IMR-90 (cell line): ENCODE measurements around the gene ATXN7L3. TPM values are rescaled to one million over a fixed set of nuclear protein-coding genes. Genes with fewer than 3 reads are reported as not detected.

ENCODE experiments used
- ATAC-seq: fragments of 200-7000 bp; cut with Tn5 transposase; 2 replicates; pipeline ENCODE4 v1.9.1; 2020; ENCODE audit warnings: low read depth, mild to moderate bottlenecking, moderate library complexity
- BruUV-seq: library from RNA; stranded (reverse); fragments of 400-500 nt; replicated peaks from 2 replicates; lab custom pipeline; 2021; lab: Mats Ljungman, UMichigan
- CTCF ChIA-PET: fragments of 300-600 bp; formaldehyde crosslinking; extraction: SDS; loops from one replicate; lab custom pipeline; 2021; ENCODE audit warnings: antibody characterized with exemption; lab: Yijun Ruan, JAX
- POLR2A ChIA-PET: fragments of 300-600 bp; sonication (Branson Sonifier 250); formaldehyde crosslinking; loops from one replicate; lab custom pipeline; 2022; ENCODE audit warnings: antibody characterized with exemption; ENCODE audit not compliant: unreplicated experiment; lab: Charles Lee
- DNase-seq: peaks from one replicate; pipeline ENCODE4 v3.0.0; 2013
- H2AFZ ChIP-seq: replicated peaks from 2 replicates; pipeline ENCODE3; 2013; ENCODE audit warnings: low read length, mild to moderate bottlenecking; ENCODE audit not compliant: poor library complexity
- H2AK5ac ChIP-seq: 2 replicates; pipeline ENCODE4 v1.6.1; 2013; ENCODE audit warnings: low read depth, low read length, inconsistent platforms
- H2AK9ac ChIP-seq: replicated peaks from 2 replicates; pipeline ENCODE3; 2013; ENCODE audit warnings: mild to moderate bottlenecking, low read depth, low read length, moderate library complexity; ENCODE audit not compliant: poor library complexity
- H2BK120ac ChIP-seq: 2 replicates; pipeline ENCODE4 v1.6.1; 2013; ENCODE audit warnings: low read depth, low read length, inconsistent platforms
- H2BK15ac ChIP-seq: 3 replicates; pipeline ENCODE4 v1.6.1; 2013; ENCODE audit warnings: low read depth, low read length, inconsistent platforms
- H2BK20ac ChIP-seq: 2 replicates; pipeline ENCODE4 v1.6.1; 2013; ENCODE audit warnings: low read depth, mild to moderate bottlenecking, inconsistent platforms, low read length, moderate library complexity
- H2BK5ac ChIP-seq: 2 replicates; pipeline ENCODE4 v1.6.1; 2013; ENCODE audit warnings: mild to moderate bottlenecking, low read depth, low read length, inconsistent platforms; ENCODE audit not compliant: poor library complexity, severe bottlenecking
- H3K14ac ChIP-seq: replicated peaks from 2 replicates; pipeline ENCODE4 v1.6.1; 2013; ENCODE audit warnings: low read depth, low read length, inconsistent platforms
- H3K18ac ChIP-seq: 2 replicates; pipeline ENCODE4 v1.6.1; 2013; ENCODE audit warnings: low read depth, low read length, control low read depth
- H3K23ac ChIP-seq: 2 replicates; pipeline ENCODE4 v1.6.1; 2013; ENCODE audit warnings: low read depth, low read length, inconsistent platforms
- H3K27ac ChIP-seq: 2 replicates; pipeline ENCODE4 v1.5.1; 2013; ENCODE audit warnings: mild to moderate bottlenecking, control low read depth, low read length; ENCODE audit not compliant: insufficient read depth
- H3K27me3 ChIP-seq: 2 replicates; pipeline ENCODE4 v1.6.1; 2013; ENCODE audit warnings: low read length; ENCODE audit not compliant: control insufficient read depth, insufficient read depth
- H3K36me3 ChIP-seq: 2 replicates; pipeline ENCODE4 v1.6.1; 2013; ENCODE audit warnings: low read length, mixed read lengths; ENCODE audit not compliant: control insufficient read depth, insufficient read depth
- H3K4ac ChIP-seq: 2 replicates; pipeline ENCODE4 v1.6.1; 2013; ENCODE audit warnings: low read depth, low read length, inconsistent platforms
- H3K4me1 ChIP-seq: 2 replicates; pipeline ENCODE4 v1.6.1; 2013; ENCODE audit warnings: low read length, mixed read lengths; ENCODE audit not compliant: control insufficient read depth, insufficient read depth
- H3K4me2 ChIP-seq: 2 replicates; pipeline ENCODE4 v1.6.1; 2013; ENCODE audit warnings: low read depth, mild to moderate bottlenecking, control low read depth, low read length, moderate library complexity
- H3K4me3 ChIP-seq: 2 replicates; pipeline ENCODE4 v1.5.1; 2013; ENCODE audit warnings: low read depth, mild to moderate bottlenecking, control low read depth, low read length, moderate library complexity; ENCODE audit not compliant: insufficient read depth
- H3K56ac ChIP-seq: 2 replicates; pipeline ENCODE4 v1.6.1; 2013; ENCODE audit warnings: low read length, inconsistent platforms; ENCODE audit not compliant: insufficient read depth; ENCODE audit errors: extremely low read depth
- H3K79me1 ChIP-seq, 2 experiments: 2 replicates each; pipeline ENCODE4 v1.6.1; 2013; ENCODE audit warnings: low read length in 2 of 2, inconsistent platforms in 1 of 2, low read depth in 1 of 2
- H3K9ac ChIP-seq: 2 replicates; pipeline ENCODE4 v1.6.1; 2013; ENCODE audit warnings: low read depth, low read length, control low read depth
- H3K9me1 ChIP-seq: 2 replicates; pipeline ENCODE4 v1.6.1; 2013; ENCODE audit warnings: low read length, inconsistent platforms; ENCODE audit not compliant: insufficient read depth
- H3K9me3 ChIP-seq: 2 replicates; pipeline ENCODE4 v1.6.1; 2013; ENCODE audit warnings: low read length; ENCODE audit not compliant: control insufficient read depth, insufficient read depth
- H4K20me1 ChIP-seq: 2 replicates; pipeline ENCODE4 v1.6.1; 2013; ENCODE audit warnings: low read length, inconsistent platforms; ENCODE audit not compliant: insufficient read depth
- H4K5ac ChIP-seq: 2 replicates; pipeline ENCODE4 v1.6.1; 2013; ENCODE audit warnings: mild to moderate bottlenecking, low read depth, low read length, control low read depth
- H4K8ac ChIP-seq, 2 experiments: 2 replicates each; pipeline ENCODE4 v1.6.1; 2013; ENCODE audit warnings: low read depth in 2 of 2, low read length in 2 of 2, control low read depth in 1 of 2, inconsistent platforms in 1 of 2
- H4K91ac ChIP-seq: 2 replicates; pipeline ENCODE4 v1.6.1; 2013; ENCODE audit warnings: low read depth, low read length, inconsistent platforms; ENCODE audit not compliant: insufficient read depth
- BHLHE40 ChIP-seq: fragments of 150-350 bp; IDR thresholded peaks from 2 replicates; pipeline ENCODE4 v1.6.1; 2016; ENCODE audit warnings: mild to moderate bottlenecking, low read depth, low read length
- CHD1 ChIP-seq: IDR thresholded peaks from 2 replicates; pipeline ENCODE4 v1.6.1; 2012; ENCODE audit warnings: low read depth, low read length, improper control_type of control experiment
- RAD21 ChIP-seq: IDR thresholded peaks from 2 replicates; pipeline ENCODE4 v1.6.1; 2012; ENCODE audit warnings: low read length, improper control_type of control experiment
- WGBS, 2 experiments: methylation state at CpG; one replicate each; pipeline versions ENCODE4 v1.1.5 to v1.1.7; 2013; ENCODE audit warnings: missing lambda C conversion rate in 2 of 2; ENCODE audit not compliant: insufficient read length in 1 of 2; ENCODE audit errors: extremely low coverage in 2 of 2; 5-methylcytosine and 5-hydroxymethylcytosine counted together
- dilution Hi-C: fragments of 300-500 bp; cut with HindIII; formaldehyde crosslinking; loops from one replicate; pipeline ENCODE4 v1.14.3; 2018; ENCODE audit warnings: low sequenced_read_pairs; ENCODE audit not compliant: unreplicated experiment
- in situ Hi-C: fragments of 300-500 bp; cut with MboI; formaldehyde crosslinking; loops from 3 replicates; pipeline ENCODE4 v1.14.3; 2019; ENCODE audit warnings: low sequenced_read_pairs, inconsistent platforms, mixed read lengths
- intact Hi-C: fragments of 100-400 bp; cut with micrococcal nuclease; formaldehyde crosslinking; loops from 2 replicates; pipeline ENCODE4 v1.10.0; 2022
- polyA plus RNA-seq, 3 experiments: library from polyadenylated mRNA; depleted of rRNA; stranded (reverse); fragments of >200 nt; gene quantifications; 2 replicates each; pipeline ENCODE4 v1.2.3, GENCODE V29; 2012; ENCODE audit warnings: low replicate concordance in 1 of 3
- total RNA-seq: library from RNA; depleted of rRNA; stranded (reverse); fragments of >200 nt; gene quantifications from 2 replicates; pipeline ENCODE4 v1.2.3, GENCODE V29; 2012
- TF ChIP-seq, protein P1 (sequence below): fragments of 150-350 bp; IDR thresholded peaks from 2 replicates; pipeline ENCODE4 v1.6.1; 2016; ENCODE audit warnings: low read depth, mild to moderate bottlenecking, low read length, moderate library complexity, borderline replicate concordance

The ATXN7L3 gene
- total and polyA plus RNA-seq, 2 of the 4 experiments (the other 2 are of a cell fraction), result 17.2 to 40.9 TPM

DNA sequence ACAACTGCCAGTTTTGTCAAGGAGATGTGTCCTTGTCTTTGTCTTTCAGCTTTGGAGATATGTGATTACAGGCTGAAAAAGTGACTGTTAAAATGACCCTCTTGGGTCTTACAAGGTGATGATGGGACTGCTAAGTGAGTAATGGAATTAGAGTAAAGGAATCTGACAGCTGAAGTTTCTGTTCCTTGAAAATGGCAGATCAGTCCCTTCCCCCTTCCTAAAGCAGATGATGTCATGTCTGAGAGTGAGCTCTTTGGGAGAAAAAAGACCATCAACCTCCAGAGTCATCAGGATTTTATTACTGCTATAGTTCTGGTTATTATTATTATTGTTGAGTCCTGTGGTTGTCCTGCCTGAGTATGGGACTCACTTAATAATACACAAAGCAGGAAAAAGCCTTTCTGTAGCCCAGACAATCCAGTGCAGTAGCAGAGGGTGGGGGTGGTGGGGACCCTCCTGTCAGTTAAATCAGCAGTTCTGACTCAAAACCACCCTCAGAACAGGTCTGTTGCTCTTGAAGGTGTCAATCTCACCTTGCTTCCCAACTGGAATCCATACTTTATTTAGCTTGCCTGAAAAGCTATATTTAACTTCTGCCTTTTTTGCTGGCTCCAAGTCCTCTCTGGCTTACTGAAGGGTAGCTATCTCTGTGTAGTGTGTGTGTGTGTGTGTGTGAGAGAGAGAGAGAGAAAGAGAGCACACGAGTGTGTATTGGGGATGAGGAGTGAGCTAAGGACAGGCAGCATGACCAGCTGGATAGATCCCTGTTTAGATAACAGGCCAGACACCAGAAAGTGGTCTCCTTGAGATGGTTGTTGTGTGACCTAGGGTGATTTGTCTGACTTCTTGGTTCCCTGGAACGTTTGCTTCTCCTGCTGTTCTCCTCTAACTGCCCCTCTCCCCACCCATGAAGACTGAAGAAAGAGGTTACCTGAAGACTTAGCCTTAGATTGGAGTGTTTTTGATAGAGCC, 53.0 kb downstream of the ATXN7L3 start:
- H3K9me1 ChIP-seq, result peaks cover 4% of the 10 kb centered on the region; the same call in 1 of the 2 replicates
- H2BK20ac ChIP-seq, result no peak overlapping the region
- H2BK5ac ChIP-seq, result no peak overlapping the region
- no peak overlapping the region for H2AFZ ChIP-seq
- 60% methylated on average over 1 of the region's 2 CpGs; no CpG with 5 or more reads in 1 of the 2 experiments for WGBS, 2 experiments
- CTCF ChIA-PET, result no interaction called here
- no peak overlapping the region for H3K14ac ChIP-seq
- ATAC-seq (no peak), DNase-seq (no peak)
- no peaks in the 10 kb centered on the region for H3K9me3 ChIP-seq
- no TSS peak for BruUV-seq
- H2BK120ac ChIP-seq, result no peak overlapping the region
- H4K91ac ChIP-seq, result no peak overlapping the region
- H3K4me2 ChIP-seq, result no peak overlapping the region
- TF ChIP-seq CHD1 (no peak), RAD21 (no peak), BHLHE40 (no peak)
- TF ChIP-seq, protein P1, sequence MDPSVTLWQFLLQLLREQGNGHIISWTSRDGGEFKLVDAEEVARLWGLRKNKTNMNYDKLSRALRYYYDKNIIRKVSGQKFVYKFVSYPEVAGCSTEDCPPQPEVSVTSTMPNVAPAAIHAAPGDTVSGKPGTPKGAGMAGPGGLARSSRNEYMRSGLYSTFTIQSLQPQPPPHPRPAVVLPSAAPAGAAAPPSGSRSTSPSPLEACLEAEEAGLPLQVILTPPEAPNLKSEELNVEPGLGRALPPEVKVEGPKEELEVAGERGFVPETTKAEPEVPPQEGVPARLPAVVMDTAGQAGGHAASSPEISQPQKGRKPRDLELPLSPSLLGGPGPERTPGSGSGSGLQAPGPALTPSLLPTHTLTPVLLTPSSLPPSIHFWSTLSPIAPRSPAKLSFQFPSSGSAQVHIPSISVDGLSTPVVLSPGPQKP, result no peak
- H2AK9ac ChIP-seq, result no peak overlapping the region
- no peak overlapping the region for H3K56ac ChIP-seq
- H3K9ac ChIP-seq, result no peak overlapping the region
- H3K4me1 ChIP-seq, result peaks cover 2% of the 10 kb centered on the region
- H2BK15ac ChIP-seq, result no peak overlapping the region
- no peaks in the 10 kb centered on the region for H3K27me3 ChIP-seq
- intact Hi-C loops (no loop called here), in situ Hi-C loops (no loop called here), dilution Hi-C loops (no loop called here)
- H3K27ac ChIP-seq, result no peak overlapping the region
- peaks cover 4% of the 10 kb centered on the region for H4K20me1 ChIP-seq
- H3K79me1 ChIP-seq, result peaks cover 21 to 55% of the 10 kb centered on the region in 2 experiments
- peaks cover 14% of the 10 kb centered on the region; the same call in 1 of the 2 replicates for H3K36me3 ChIP-seq
- H3K4me3 ChIP-seq, result no peak overlapping the region
- H3K23ac ChIP-seq, result no peak overlapping the region
- H3K18ac ChIP-seq, result no peak overlapping the region
- no peak overlapping the region for H4K5ac ChIP-seq
- no peak overlapping the region for H3K4ac ChIP-seq
- H4K8ac ChIP-seq, result no peak overlapping the region
- no peak overlapping the region for H2AK5ac ChIP-seq
- POLR2A ChIA-PET, result no interaction called here
